OCI-LY1 (cell line): ENCODE results near the gene CHST12.
"Not testable (repeated sequence)": the region's sequence is repeated elsewhere in the genome, so short reads cannot be mapped to it uniquely, and the experiment has no call there.

Experiments used
- H2AFZ ChIP-seq: fragments of 200-600 bp; sonication (generic), shearing (Covaris generic); 2 replicates; pipeline ENCODE4 v1.6.0; 2014; ENCODE audit warnings: antibody characterized with exemption, mild to moderate bottlenecking, low read length
- H3F3A ChIP-seq: fragments of 200-600 bp; sonication (generic), shearing (Covaris generic); 2 replicates; pipeline ENCODE4 v1.6.0; 2014; ENCODE audit warnings: mild to moderate bottlenecking, antibody characterized with exemption, low read length, moderate library complexity; ENCODE audit not compliant: insufficient read depth
- H3K27ac ChIP-seq: fragments of 200-600 bp; sonication (generic); 2 replicates; pipeline ENCODE4 v1.5.1; 2014; ENCODE audit warnings: low read length, mixed run types, mild to moderate bottlenecking, low read depth; ENCODE audit not compliant: poor library complexity, severe bottlenecking
- H3K27me3 ChIP-seq: fragments of 200-600 bp; sonication (generic); 2 replicates; pipeline ENCODE4 v1.6.0; 2014; ENCODE audit warnings: antibody characterized with exemption, mild to moderate bottlenecking, low read length, moderate library complexity; ENCODE audit not compliant: insufficient read depth
- H3K36me3 ChIP-seq: fragments of 200-600 bp; sonication (generic); 2 replicates; pipeline ENCODE4 v1.6.1; 2014; ENCODE audit warnings: mild to moderate bottlenecking, antibody characterized with exemption, low read length, moderate library complexity, mixed read lengths; ENCODE audit not compliant: insufficient read depth
- H3K4me1 ChIP-seq: fragments of 200-600 bp; sonication (generic); 2 replicates; pipeline ENCODE4 v1.5.1; 2014; ENCODE audit warnings: mild to moderate bottlenecking, low read length, moderate library complexity; ENCODE audit not compliant: insufficient read depth, severe bottlenecking
- H3K4me2 ChIP-seq: fragments of 200-600 bp; sonication (generic), shearing (Covaris generic); 2 replicates; pipeline ENCODE4 v1.6.1; 2014; ENCODE audit warnings: low read length
- H3K4me3 ChIP-seq: fragments of 200-600 bp; sonication (generic); 2 replicates; pipeline ENCODE4 v1.5.1; 2014; ENCODE audit warnings: low read length, low read depth, mild to moderate bottlenecking, mixed read lengths; ENCODE audit not compliant: poor library complexity, severe bottlenecking
- H3K79me2 ChIP-seq: fragments of 200-600 bp; shearing (Covaris generic); 2 replicates; pipeline ENCODE4 v1.6.1; 2016; ENCODE audit warnings: mixed run types, low read length, mixed read lengths; ENCODE audit not compliant: insufficient read depth
- H3K9ac ChIP-seq: fragments of 200-600 bp; sonication (generic), shearing (Covaris generic); 2 replicates; pipeline ENCODE4 v1.6.1; 2014; ENCODE audit warnings: mild to moderate bottlenecking, low read length, mixed read lengths
- H3K9me2 ChIP-seq: fragments of 200-600 bp; sonication (generic), shearing (Covaris generic); 2 replicates; pipeline ENCODE4 v1.6.1; 2014; ENCODE audit warnings: low read depth, mild to moderate bottlenecking, low read length, mixed read lengths
- H3K9me3 ChIP-seq: fragments of 200-600 bp; shearing (Covaris generic); 2 replicates; pipeline ENCODE4 v1.6.1; 2014; ENCODE audit warnings: low read length, mixed read lengths
- H4K20me1 ChIP-seq: fragments of 200-600 bp; sonication (generic), shearing (Covaris generic); 2 replicates; pipeline ENCODE4 v1.6.0; 2016; ENCODE audit warnings: mild to moderate bottlenecking, low read length; ENCODE audit not compliant: insufficient read depth
- EZH2 ChIP-seq: fragments of 200-600 bp; sonication (generic), shearing (Covaris generic); IDR thresholded peaks from 2 replicates; pipeline ENCODE4 v1.8.0; 2017; ENCODE audit warnings: borderline replicate concordance, mixed run types, mild to moderate bottlenecking, antibody characterized with exemption, low read length, moderate library complexity, mixed read lengths
- TF ChIP-seq, protein P1 (sequence below): fragments of 200-600 bp; sonication (generic), shearing (Covaris generic); IDR thresholded peaks from 2 replicates; pipeline ENCODE4 v1.5.1; 2017; ENCODE audit warnings: mild to moderate bottlenecking, antibody characterized with exemption, low read length, moderate library complexity, mixed read lengths

CHST12 gene

GRCh38 chr7:2412587-2413201 lies 9.3 kb downstream of the CHST12 start:
- Histone ChIP-seq H3K27ac (no peak overlapping the region), H3K4me2 (no peak overlapping the region)

DNA sequence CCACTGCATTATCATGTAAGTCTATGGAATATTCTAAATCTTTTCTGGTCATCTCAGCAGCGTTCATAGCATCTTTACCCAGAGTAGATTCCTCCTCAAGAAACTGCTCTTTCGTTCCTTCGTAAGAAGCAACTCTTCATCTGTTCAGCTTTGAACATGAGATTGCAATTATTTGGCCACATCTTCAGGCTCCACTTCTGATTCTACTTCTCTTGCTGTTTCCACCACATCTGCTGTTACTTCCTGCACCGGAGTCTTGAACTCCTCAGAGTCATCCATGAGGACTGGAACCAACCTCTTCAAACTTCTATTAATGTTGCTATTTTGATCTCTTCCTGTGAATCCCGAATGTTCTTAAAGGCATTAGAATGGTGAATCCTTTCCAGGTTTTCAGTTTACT lies 12.7 kb downstream of the CHST12 start:
- Histone ChIP-seq H3K27ac (no peak overlapping the region), H3K79me2 (no peaks in the 10 kb centered on the region), H3K9ac (no peak overlapping the region), H3K4me2 (no peak overlapping the region), H3K9me3 (no peaks in the 10 kb centered on the region), H3K9me2 (no peaks in the 10 kb centered on the region), H3K27me3 (peaks cover 6% of the 10 kb centered on the region; the same call in 1 of the 2 replicates), H3F3A (no peaks in the 10 kb centered on the region), H3K4me1 (no peaks in the 10 kb centered on the region), H4K20me1 (no peaks in the 10 kb centered on the region), H2AFZ (no peak overlapping the region), H3K36me3 (no peaks in the 10 kb centered on the region), H3K4me3 (no peak overlapping the region)
- no peak for TF ChIP-seq EZH2
- TF ChIP-seq, protein P1, sequence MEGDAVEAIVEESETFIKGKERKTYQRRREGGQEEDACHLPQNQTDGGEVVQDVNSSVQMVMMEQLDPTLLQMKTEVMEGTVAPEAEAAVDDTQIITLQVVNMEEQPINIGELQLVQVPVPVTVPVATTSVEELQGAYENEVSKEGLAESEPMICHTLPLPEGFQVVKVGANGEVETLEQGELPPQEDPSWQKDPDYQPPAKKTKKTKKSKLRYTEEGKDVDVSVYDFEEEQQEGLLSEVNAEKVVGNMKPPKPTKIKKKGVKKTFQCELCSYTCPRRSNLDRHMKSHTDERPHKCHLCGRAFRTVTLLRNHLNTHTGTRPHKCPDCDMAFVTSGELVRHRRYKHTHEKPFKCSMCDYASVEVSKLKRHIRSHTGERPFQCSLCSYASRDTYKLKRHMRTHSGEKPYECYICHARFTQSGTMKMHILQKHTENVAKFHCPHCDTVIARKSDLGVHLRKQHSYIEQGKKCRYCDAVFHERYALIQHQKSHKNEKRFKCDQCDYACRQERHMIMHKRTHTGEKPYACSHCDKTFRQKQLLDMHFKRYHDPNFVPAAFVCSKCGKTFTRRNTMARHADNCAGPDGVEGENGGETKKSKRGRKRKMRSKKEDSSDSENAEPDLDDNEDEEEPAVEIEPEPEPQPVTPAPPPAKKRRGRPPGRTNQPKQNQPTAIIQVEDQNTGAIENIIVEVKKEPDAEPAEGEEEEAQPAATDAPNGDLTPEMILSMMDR: no peak

More at GRCh38 chr7:2412587-2413201, 9.3 kb downstream of the CHST12 start:
- no peak for TF ChIP-seq EZH2
- TF ChIP-seq, protein P1: no peak
- Histone ChIP-seq H3K9me3 (no peaks in the 10 kb centered on the region), H3K36me3 (no peaks in the 10 kb centered on the region), H3K9ac (no peak overlapping the region), H3K4me1 (no peaks in the 10 kb centered on the region), H3K79me2 (no peaks in the 10 kb centered on the region), H3K4me3 (no peak overlapping the region), H3K9me2 (no peaks in the 10 kb centered on the region), H3F3A (no peaks in the 10 kb centered on the region), H2AFZ (no peak overlapping the region), H4K20me1 (no peaks in the 10 kb centered on the region), H3K27me3 (no peaks in the 10 kb centered on the region; the same call in 1 of the 2 replicates)

DNA sequence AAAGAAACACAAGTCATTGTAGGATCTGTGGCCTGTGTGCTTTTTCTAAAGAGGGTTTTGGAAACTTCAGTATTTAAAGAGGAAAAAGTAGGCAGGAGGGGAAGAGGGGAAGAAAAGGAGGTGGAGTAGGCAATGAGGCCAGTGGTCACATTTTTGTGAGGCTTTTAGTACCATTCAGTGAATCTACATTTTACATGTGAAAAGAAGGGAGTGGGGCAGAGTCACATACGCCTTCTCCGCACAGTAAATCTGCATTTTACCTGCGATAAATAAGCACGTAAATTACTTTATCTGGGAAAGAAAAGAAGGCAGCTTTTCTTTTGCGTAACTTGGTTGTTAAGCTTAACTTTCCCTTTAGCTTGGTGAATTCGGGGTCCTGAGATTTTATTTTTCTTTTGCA lies 13.2 kb downstream of the CHST12 start:
- no peak overlapping the region for H3K4me2 ChIP-seq
- H3K9me2 ChIP-seq: no peaks in the 10 kb centered on the region
- H3K9me3 ChIP-seq: no peaks in the 10 kb centered on the region
- H3F3A ChIP-seq: no peaks in the 10 kb centered on the region
- no peak overlapping the region for H3K4me3 ChIP-seq
- H3K79me2 ChIP-seq: no peaks in the 10 kb centered on the region
- no peaks in the 10 kb centered on the region for H3K36me3 ChIP-seq
- no peak overlapping the region for H2AFZ ChIP-seq
- no peaks in the 10 kb centered on the region for H4K20me1 ChIP-seq
- no peak overlapping the region for H3K27ac ChIP-seq
- peaks cover 6% of the 10 kb centered on the region; the same call in 1 of the 2 replicates for H3K27me3 ChIP-seq
- H3K9ac ChIP-seq: no peak overlapping the region
- TF ChIP-seq EZH2: no peak
- TF ChIP-seq, protein P1: no peak
- no peaks in the 10 kb centered on the region for H3K4me1 ChIP-seq

DNA sequence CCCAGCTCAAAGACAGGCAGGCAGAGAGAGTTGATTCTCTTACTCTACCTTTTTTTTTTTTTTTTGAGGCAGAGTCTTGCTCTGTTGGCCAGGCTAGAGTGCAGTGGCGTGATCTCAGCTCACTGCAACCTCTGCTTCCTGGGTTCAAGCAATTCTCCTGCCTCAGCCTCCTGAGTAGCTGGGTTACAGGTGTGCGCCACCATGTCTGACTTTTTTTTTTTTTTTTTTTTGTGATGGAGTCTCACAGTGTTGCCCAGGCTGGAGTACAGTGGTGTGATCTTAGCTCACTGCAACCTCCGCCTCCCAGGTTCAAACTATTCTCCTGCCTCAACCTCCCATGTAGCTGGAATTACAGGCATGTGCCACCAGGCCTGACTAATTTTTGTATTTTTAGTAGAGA lies 13.8 kb downstream of the CHST12 start:
- not testable (repeated sequence) for H3K4me3 ChIP-seq, H3F3A ChIP-seq, H4K20me1 ChIP-seq, H3K9me2 ChIP-seq, H3K79me2 ChIP-seq, H3K36me3 ChIP-seq, H3K9me3 ChIP-seq, H3K4me1 ChIP-seq, H3K9ac ChIP-seq, H3K4me2 ChIP-seq, H3K27me3 ChIP-seq, H2AFZ ChIP-seq, H3K27ac ChIP-seq
